PC-9 (cell line): Measurements from ENCODE around the gene OSGEP. TPM values are rescaled to one million over a fixed set of nuclear protein-coding genes. Genes with fewer than 3 reads are reported as not detected.

Experiments used
- BruUV-seq: library from RNA; stranded (reverse); fragments of 400-500 nt; replicated peaks from 2 replicates; lab custom pipeline; 2021; lab: Mats Ljungman, UMichigan
- CTCF ChIA-PET: fragments of 300-600 bp; sonication (Branson Sonifier 250); formaldehyde crosslinking; loops from one replicate; lab custom pipeline; 2022; ENCODE audit warnings: antibody characterized with exemption; lab: Charles Lee
- POLR2A ChIA-PET: fragments of 300-600 bp; sonication (Branson Sonifier 250); formaldehyde crosslinking; loops from one replicate; lab custom pipeline; 2022; ENCODE audit warnings: antibody characterized with exemption; ENCODE audit not compliant: unreplicated experiment; lab: Charles Lee
- DNase-seq, 2 experiments: peaks; one replicate each; pipeline versions ENCODE4 v3.0.0 to v3.0.0-alpha.2; 2015 to 2022; ENCODE audit warnings: mixed read lengths in 1 of 2
- H2AFZ ChIP-seq: fragments of 200-600 bp; sonication (generic); 2 replicates; pipeline ENCODE4 v1.8.1; 2017; ENCODE audit warnings: antibody characterized with exemption
- H3F3A ChIP-seq: fragments of 200-600 bp; sonication (generic); 2 replicates; pipeline ENCODE4 v1.8.1; 2017; ENCODE audit warnings: antibody characterized with exemption, mild to moderate bottlenecking, low read depth; ENCODE audit not compliant: insufficient read depth
- H3K27ac ChIP-seq: fragments of 200-600 bp; sonication (generic); 2 replicates; pipeline ENCODE4 v1.6.1; 2016; ENCODE audit warnings: mixed run types
- H3K27me3 ChIP-seq: fragments of 200-600 bp; sonication (generic); 2 replicates; pipeline ENCODE4 v1.6.1; 2016; ENCODE audit warnings: low read depth, mixed run types; ENCODE audit not compliant: insufficient read depth
- H3K36me3 ChIP-seq: fragments of 200-600 bp; sonication (generic); 2 replicates; pipeline ENCODE4 v1.6.1; 2016; ENCODE audit warnings: low read depth, mixed run types
- H3K4me1 ChIP-seq: fragments of 200-600 bp; sonication (generic); replicated peaks from 2 replicates; pipeline ENCODE4 v1.6.1; 2016; ENCODE audit warnings: mixed run types; ENCODE audit not compliant: insufficient read depth
- H3K4me2 ChIP-seq: fragments of 200-600 bp; sonication (generic); 2 replicates; pipeline ENCODE4 v1.6.1; 2017; ENCODE audit warnings: mixed run types
- H3K4me3 ChIP-seq: fragments of 200-600 bp; sonication (generic); 2 replicates; pipeline ENCODE4 v1.6.1; 2016; ENCODE audit warnings: mixed run types
- H3K79me2 ChIP-seq: fragments of 200-600 bp; sonication (generic); 2 replicates; pipeline ENCODE4 v1.6.1; 2017; ENCODE audit warnings: low read depth, mixed run types
- H3K9me2 ChIP-seq: fragments of 200-600 bp; sonication (generic); 2 replicates; pipeline ENCODE4 v1.8.1; 2017; ENCODE audit warnings: mild to moderate bottlenecking; ENCODE audit not compliant: insufficient read depth
- H3K9me3 ChIP-seq: fragments of 200-600 bp; sonication (generic); 2 replicates; pipeline ENCODE4 v1.8.1; 2016; ENCODE audit warnings: low read depth; ENCODE audit not compliant: insufficient read depth
- H4K20me1 ChIP-seq: fragments of 200-600 bp; sonication (generic); 2 replicates; pipeline ENCODE4 v1.8.1; 2017; ENCODE audit not compliant: insufficient read depth
- EZH2 ChIP-seq: fragments of 200-600 bp; sonication (generic); IDR thresholded peaks from 2 replicates; pipeline ENCODE4 v1.8.0; 2017; ENCODE audit warnings: antibody characterized with exemption, low read depth
- intact Hi-C: fragments of 100-400 bp; cut with micrococcal nuclease; formaldehyde crosslinking; loops from one replicate; pipeline ENCODE4 v1.10.0; 2022; ENCODE audit not compliant: unreplicated experiment
- total RNA-seq: library from RNA; stranded (reverse); gene quantifications from 2 replicates; pipeline ENCODE4 v1.2.3, GENCODE V29; 2021
- TF ChIP-seq, protein P1 (sequence below): fragments of 200-600 bp; sonication (generic); conservative IDR thresholded peaks from 2 replicates; pipeline ENCODE4 v1.6.1; 2017; ENCODE audit warnings: mixed run types, antibody characterized with exemption, mild to moderate bottlenecking, moderate library complexity

OSGEP gene
- total RNA-seq, 1 experiment from 2014 or later = 20.6 TPM

DNA sequence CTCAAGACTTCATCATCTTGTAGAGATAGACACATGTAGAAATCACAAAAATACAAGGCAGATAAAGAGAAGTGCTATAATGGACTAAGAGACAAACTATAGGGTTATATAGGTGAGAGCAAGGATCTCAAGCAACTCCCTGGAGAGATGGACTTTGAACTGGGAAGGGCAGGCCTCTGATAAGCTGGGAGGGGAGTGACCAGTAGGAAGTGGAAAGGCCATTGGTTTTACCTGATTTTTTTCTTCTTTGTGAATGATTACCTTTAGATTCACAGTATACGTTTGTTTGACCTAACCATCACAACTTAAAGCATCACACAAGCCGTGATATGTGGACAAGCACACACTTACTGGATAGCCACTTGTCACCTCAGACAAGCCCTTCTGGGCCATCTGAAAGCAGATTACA, 36.1 kb downstream of the OSGEP start:
- intact Hi-C loops = loop anchor here (10.0 kb wide), 1 partner anchor 186 kb away; no protein-coding TSS in a partner anchor

GRCh38 chr14:20417250-20418186, 37.1 kb downstream of the OSGEP start:
- Histone ChIP-seq H3K27ac (no peak overlapping the region), H3F3A (peaks cover 5% of the 10 kb centered on the region; the same call in 1 of the 2 replicates), H3K4me2 (no peak overlapping the region), H3K79me2 (no peaks in the 10 kb centered on the region), H3K9me2 (no peaks in the 10 kb centered on the region), H3K9me3 (no peaks in the 10 kb centered on the region), H3K27me3 (no peaks in the 10 kb centered on the region), H3K36me3 (no peaks in the 10 kb centered on the region), H2AFZ (no peak overlapping the region), H3K4me1 (no peaks in the 10 kb centered on the region), H4K20me1 (no peaks in the 10 kb centered on the region), H3K4me3 (no peak overlapping the region)
- POLR2A ChIA-PET = interaction anchor here (0.5 kb wide), 1 partner anchor 739 kb away, joined by 3 read pairs; the partner anchor contains the start of gene OR5AU1
- no TSS peak for BruUV-seq
- intact Hi-C loops = loop anchor here (10.0 kb wide), 1 partner anchor 187 kb away; no protein-coding TSS in a partner anchor
- no peak for TF ChIP-seq EZH2
- TF ChIP-seq, protein P1, sequence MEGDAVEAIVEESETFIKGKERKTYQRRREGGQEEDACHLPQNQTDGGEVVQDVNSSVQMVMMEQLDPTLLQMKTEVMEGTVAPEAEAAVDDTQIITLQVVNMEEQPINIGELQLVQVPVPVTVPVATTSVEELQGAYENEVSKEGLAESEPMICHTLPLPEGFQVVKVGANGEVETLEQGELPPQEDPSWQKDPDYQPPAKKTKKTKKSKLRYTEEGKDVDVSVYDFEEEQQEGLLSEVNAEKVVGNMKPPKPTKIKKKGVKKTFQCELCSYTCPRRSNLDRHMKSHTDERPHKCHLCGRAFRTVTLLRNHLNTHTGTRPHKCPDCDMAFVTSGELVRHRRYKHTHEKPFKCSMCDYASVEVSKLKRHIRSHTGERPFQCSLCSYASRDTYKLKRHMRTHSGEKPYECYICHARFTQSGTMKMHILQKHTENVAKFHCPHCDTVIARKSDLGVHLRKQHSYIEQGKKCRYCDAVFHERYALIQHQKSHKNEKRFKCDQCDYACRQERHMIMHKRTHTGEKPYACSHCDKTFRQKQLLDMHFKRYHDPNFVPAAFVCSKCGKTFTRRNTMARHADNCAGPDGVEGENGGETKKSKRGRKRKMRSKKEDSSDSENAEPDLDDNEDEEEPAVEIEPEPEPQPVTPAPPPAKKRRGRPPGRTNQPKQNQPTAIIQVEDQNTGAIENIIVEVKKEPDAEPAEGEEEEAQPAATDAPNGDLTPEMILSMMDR = no peak
- CTCF ChIA-PET = interaction anchor here (0.6 to 1.0 kb wide), 2 partner anchors 161 to 190 kb away, joined by 3 to 5 read pairs; no protein-coding TSS in a partner anchor
- no peak for DNase-seq

More for the DNA sequence above, 36.1 kb downstream of the OSGEP start:
- H4K20me1 ChIP-seq = no peaks in the 10 kb centered on the region
- peaks cover 4% of the 10 kb centered on the region; the same call in 1 of the 2 replicates for H3F3A ChIP-seq
- H3K4me2 ChIP-seq = no peak overlapping the region
- no peak overlapping the region for H3K4me3 ChIP-seq
- no peaks in the 10 kb centered on the region for H3K4me1 ChIP-seq
- no peak for TF ChIP-seq EZH2
- TF ChIP-seq, protein P1 = no peak
- H3K27ac ChIP-seq = no peak overlapping the region
- ChIA-PET POLR2A (no interaction called here), CTCF (no interaction called here)
- H3K36me3 ChIP-seq = no peaks in the 10 kb centered on the region
- no peaks in the 10 kb centered on the region for H3K9me3 ChIP-seq
- H3K27me3 ChIP-seq = no peaks in the 10 kb centered on the region
- no peaks in the 10 kb centered on the region for H3K9me2 ChIP-seq
- DNase-seq = no peak
- H3K79me2 ChIP-seq = no peaks in the 10 kb centered on the region
- no peak overlapping the region for H2AFZ ChIP-seq
- no TSS peak for BruUV-seq

GRCh38 chr14:20416223-20416622, 38.4 kb downstream of the OSGEP start:
- Histone ChIP-seq H3K4me2 (no peak overlapping the region), H3K4me1 (peaks cover 7% of the 10 kb centered on the region; the same call in 1 of the 2 replicates), H3K36me3 (no peaks in the 10 kb centered on the region), H3K4me3 (no peak overlapping the region), H3K9me3 (no peaks in the 10 kb centered on the region), H4K20me1 (no peaks in the 10 kb centered on the region), H3K27ac (no peak overlapping the region), H3K27me3 (no peaks in the 10 kb centered on the region), H3K9me2 (no peaks in the 10 kb centered on the region), H3F3A (peaks cover 5% of the 10 kb centered on the region; the same call in 1 of the 2 replicates), H3K79me2 (peaks cover 13% of the 10 kb centered on the region), H2AFZ (no peak overlapping the region)
- TF ChIP-seq EZH2 = no peak
- TF ChIP-seq, protein P1 = no peak
- CTCF ChIA-PET = interaction anchor here (0.6 to 1.2 kb wide), 3 partner anchors 37 to 197 kb away, joined by 3 to 5 read pairs (median 3); no protein-coding TSS in a partner anchor
- intact Hi-C loops = loop anchor here (10.0 kb wide), 1 partner anchor 189 kb away; no protein-coding TSS in a partner anchor
- POLR2A ChIA-PET = interaction anchor here (0.6 to 0.7 kb wide), 3 partner anchors 15 to 268 kb away, joined by 3 to 8 read pairs (median 6); partner anchors contain the start of genes APEX1 and RNASE4
- BruUV-seq = no TSS peak
- no peak for DNase-seq
